OCI-LY3 (cell line): ENCODE results near the gene MMP14.

Source experiments
- H2AFZ ChIP-seq: fragments of 200-600, 300-600 bp; shearing (Covaris generic); 2 replicates; pipeline ENCODE4 v1.6.0; 2014; ENCODE audit warnings: antibody characterized with exemption, low read depth, low read length
- H3K27ac ChIP-seq: fragments of 200-600, 300-600 bp; sonication (generic); 2 replicates; pipeline ENCODE4 v1.5.1; 2014; ENCODE audit warnings: mild to moderate bottlenecking, low read length, moderate library complexity, mixed read lengths
- H3K27me3 ChIP-seq: fragments of 200-600, 300-600 bp; sonication (generic); 2 replicates; pipeline ENCODE4 v1.6.1; 2014; ENCODE audit warnings: low read depth, low read length, mixed read lengths
- H3K36me3 ChIP-seq: fragments of 200-600, 300-600 bp; sonication (generic); replicated peaks from 2 replicates; pipeline ENCODE3; 2014; ENCODE audit warnings: low read depth, low read length, mixed read lengths
- H3K4me1 ChIP-seq: fragments of 300-600, 200-600 bp; sonication (generic); 2 replicates; pipeline ENCODE4 v1.6.1; 2014; ENCODE audit warnings: low read length, mixed read lengths
- H3K4me2 ChIP-seq: fragments of 200-600, 300-600 bp; sonication (generic); 2 replicates; pipeline ENCODE4 v1.6.1; 2014; ENCODE audit warnings: low read length, mixed read lengths
- H3K4me3 ChIP-seq: fragments of 300-600, 200-600 bp; sonication (generic); 2 replicates; pipeline ENCODE4 v1.5.1; 2014; ENCODE audit warnings: antibody characterized with exemption, mild to moderate bottlenecking, low read length, moderate library complexity
- H3K79me2 ChIP-seq: fragments of 300-600, 200-600 bp; shearing (Covaris generic); 2 replicates; pipeline ENCODE4 v1.6.1; 2014; ENCODE audit warnings: mild to moderate bottlenecking, low read length, mixed read lengths
- H3K9ac ChIP-seq: fragments of 300-600, 200-600 bp; shearing (Covaris generic); 2 replicates; pipeline ENCODE4 v1.6.0; 2014; ENCODE audit warnings: mild to moderate bottlenecking, low read length, moderate library complexity
- H3K9me3 ChIP-seq: fragments of 200-600, 300-600 bp; shearing (Covaris generic); 2 replicates; pipeline ENCODE4 v1.6.1; 2014; ENCODE audit warnings: low read length, mixed read lengths; ENCODE audit not compliant: insufficient read depth
- H4K20me1 ChIP-seq: fragments of 200-600, 300-600 bp; sonication (generic); 2 replicates; pipeline ENCODE4 v1.6.1; 2016; ENCODE audit warnings: low read length, mixed read lengths; ENCODE audit not compliant: insufficient read depth
- CTCF ChIP-seq: fragments of 200-600, 300-600 bp; sonication (generic); IDR thresholded peaks from 2 replicates; pipeline ENCODE4 v1.5.1; 2014; ENCODE audit warnings: antibody characterized with exemption, low read length, low read depth
- EZH2phosphoT487 ChIP-seq: fragments of 200-600 bp; shearing (Covaris generic); IDR thresholded peaks from 2 replicates; pipeline ENCODE4 v1.6.1; 2018; ENCODE audit warnings: antibody characterized with exemption, mixed run types, low read depth

MMP14 gene

GRCh38 chr14:22814941-22815713, 21.3 kb upstream of the MMP14 start, which contains the start of gene SLC7A7:
Gene SLC7A7 (minus strand): TSS chr14:22815435. CDS start chr14:22813398, 2,037 bp downstream.
- no peaks in the 10 kb centered on the region for H4K20me1 ChIP-seq
- no peak for TF ChIP-seq EZH2phosphoT487
- TF ChIP-seq CTCF: no peak
- peak within 1 kb of the TSS; percentile 57 for H3K4me2 ChIP-seq
- H3K27ac ChIP-seq: peak within 1 kb of the TSS; percentile 38
- peak within 1 kb of the TSS; percentile 21; the same call in 1 of the 2 replicates for H3K4me3 ChIP-seq
- H3K9ac ChIP-seq: peak within 1 kb of the TSS; percentile 49
- H2AFZ ChIP-seq: peak within 1 kb of the TSS; percentile 63
- H3K79me2 ChIP-seq: no peaks in the 10 kb centered on the region
- no peaks in the 10 kb centered on the region for H3K9me3 ChIP-seq
- peaks cover 51% of the 10 kb centered on the region for H3K4me1 ChIP-seq
- H3K36me3 ChIP-seq: no peaks in the 10 kb centered on the region
- H3K27me3 ChIP-seq: no peaks in the 10 kb centered on the region

GRCh38 chr14:22819151-22819988, 17.0 kb upstream of the MMP14 start:
- Histone ChIP-seq H2AFZ (no peak overlapping the region), H3K79me2 (no peaks in the 10 kb centered on the region), H4K20me1 (no peaks in the 10 kb centered on the region), H3K36me3 (no peaks in the 10 kb centered on the region), H3K4me2 (peak overlapping the region; percentile 21), H3K27ac (no peak overlapping the region), H3K9me3 (no peaks in the 10 kb centered on the region), H3K4me3 (peak overlapping the region; percentile 16; the same call in 1 of the 2 replicates), H3K27me3 (no peaks in the 10 kb centered on the region), H3K4me1 (peaks cover 35% of the 10 kb centered on the region), H3K9ac (no peak overlapping the region)
- TF ChIP-seq EZH2phosphoT487: no peak
- no peak for TF ChIP-seq CTCF

- Histone ChIP-seq H2AFZ (no peak overlapping the region), H3K36me3 (no peaks in the 10 kb centered on the region), H3K4me3 (no peak overlapping the region), H4K20me1 (no peaks in the 10 kb centered on the region), H3K27me3 (no peaks in the 10 kb centered on the region), H3K4me2 (no peak overlapping the region), H3K79me2 (no peaks in the 10 kb centered on the region), H3K9ac (no peak overlapping the region), H3K9me3 (no peaks in the 10 kb centered on the region), H3K4me1 (peaks cover 33% of the 10 kb centered on the region), H3K27ac (no peak overlapping the region)
- TF ChIP-seq CTCF (no peak), EZH2phosphoT487 (no peak)
Measured at GRCh38 chr14:22820731-22821130, 15.7 kb upstream of the MMP14 start.
